Right lobe of liver (tissue), 4 donors: ENCODE results near the gene PCSK7.
"Not testable (repeated sequence)": the region's sequence is repeated elsewhere in the genome, so short reads cannot be mapped to it uniquely, and the experiment has no call there.

Experiments used
- CTCF ChIP-seq, 4 donors: fragments of 200-600 bp in 3 of 4; fragments of 450-650 bp in 1 of 4; IDR thresholded peaks; one replicate each; pipeline versions ENCODE4 v1.5.1 to v1.8.0; 2016 to 2022; ENCODE audit warnings: antibody characterized with exemption in 4 of 4, mild to moderate bottlenecking in 2 of 4
- POLR2A ChIP-seq: fragments of 450-650 bp; IDR thresholded peaks from one replicate; pipeline ENCODE4 v1.6.1; 2017; ENCODE audit warnings: antibody characterized with exemption, mild to moderate bottlenecking
- donor health status: DM: no; HTN: no; CAD: no.
- donor health status: DM: no; HTN: no; CAD: no.
- donor health status: DM: no; HTN: yes; CAD: no.

GRCh38 chr11:117207481-117207880 lies 24.4 kb downstream of the PCSK7 start:
- TF ChIP-seq CTCF (IDR thresholded peaks at IDR 0.05); POLR2A: not testable (repeated sequence)
